Measurements from ENCODE around the gene XPOT.

Gene XPOT

DNA sequence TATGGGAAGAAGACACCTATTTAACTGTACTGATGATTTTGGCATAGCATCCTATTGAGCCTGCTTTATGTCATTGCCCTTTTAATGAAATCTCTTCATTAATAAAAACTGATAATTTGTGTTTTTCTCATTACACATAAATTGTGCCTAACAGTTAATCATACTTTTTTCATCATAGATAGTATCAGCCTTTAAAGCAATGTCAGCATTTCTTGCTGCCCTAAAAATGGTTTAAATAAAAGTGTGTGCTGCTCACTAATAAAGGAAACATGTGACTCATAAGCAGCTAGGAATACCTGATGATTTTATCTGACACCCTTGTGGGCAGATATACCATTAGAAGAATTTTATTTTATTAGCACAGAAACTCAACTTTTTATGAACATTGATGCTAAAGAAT, 74.5 kb downstream of the XPOT start:
- no peak overlapping the region for H3K4me3 ChIP-seq (replicated peaks; ENCODE audit: low read depth, low read length)
- DNase-seq (ENCODE audit: low read depth) = no peak
- TF ChIP-seq, protein P1, sequence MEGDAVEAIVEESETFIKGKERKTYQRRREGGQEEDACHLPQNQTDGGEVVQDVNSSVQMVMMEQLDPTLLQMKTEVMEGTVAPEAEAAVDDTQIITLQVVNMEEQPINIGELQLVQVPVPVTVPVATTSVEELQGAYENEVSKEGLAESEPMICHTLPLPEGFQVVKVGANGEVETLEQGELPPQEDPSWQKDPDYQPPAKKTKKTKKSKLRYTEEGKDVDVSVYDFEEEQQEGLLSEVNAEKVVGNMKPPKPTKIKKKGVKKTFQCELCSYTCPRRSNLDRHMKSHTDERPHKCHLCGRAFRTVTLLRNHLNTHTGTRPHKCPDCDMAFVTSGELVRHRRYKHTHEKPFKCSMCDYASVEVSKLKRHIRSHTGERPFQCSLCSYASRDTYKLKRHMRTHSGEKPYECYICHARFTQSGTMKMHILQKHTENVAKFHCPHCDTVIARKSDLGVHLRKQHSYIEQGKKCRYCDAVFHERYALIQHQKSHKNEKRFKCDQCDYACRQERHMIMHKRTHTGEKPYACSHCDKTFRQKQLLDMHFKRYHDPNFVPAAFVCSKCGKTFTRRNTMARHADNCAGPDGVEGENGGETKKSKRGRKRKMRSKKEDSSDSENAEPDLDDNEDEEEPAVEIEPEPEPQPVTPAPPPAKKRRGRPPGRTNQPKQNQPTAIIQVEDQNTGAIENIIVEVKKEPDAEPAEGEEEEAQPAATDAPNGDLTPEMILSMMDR (IDR thresholded peaks at IDR 0.05; ENCODE audit: low read length, missing control alignments) = no peak

DNA sequence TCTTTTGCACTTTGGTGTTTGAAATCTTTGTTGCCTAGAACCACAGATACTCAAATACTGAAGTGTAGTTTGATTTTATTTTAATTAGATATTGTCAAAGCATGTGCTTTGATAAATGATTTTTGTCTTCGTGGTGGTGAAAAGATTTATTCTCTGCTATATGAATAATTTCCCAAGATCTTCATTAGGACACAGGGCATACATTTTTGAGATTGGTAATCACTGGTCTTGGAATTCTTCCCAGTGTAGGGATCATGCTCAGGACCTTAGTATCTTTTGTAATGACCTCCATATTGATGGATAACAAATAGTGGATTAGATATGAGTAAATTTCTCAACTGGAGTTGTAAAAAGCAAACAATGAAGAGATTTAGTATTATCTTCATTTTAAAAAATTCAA, 76.0 kb downstream of the XPOT start:
- H3K4me3 ChIP-seq (replicated peaks; ENCODE audit: low read depth, low read length) = no peak overlapping the region
- TF ChIP-seq, protein P1 (IDR thresholded peaks at IDR 0.05; ENCODE audit: low read length, missing control alignments) = no peak
- DNase-seq (ENCODE audit: low read depth) = no peak

DNA sequence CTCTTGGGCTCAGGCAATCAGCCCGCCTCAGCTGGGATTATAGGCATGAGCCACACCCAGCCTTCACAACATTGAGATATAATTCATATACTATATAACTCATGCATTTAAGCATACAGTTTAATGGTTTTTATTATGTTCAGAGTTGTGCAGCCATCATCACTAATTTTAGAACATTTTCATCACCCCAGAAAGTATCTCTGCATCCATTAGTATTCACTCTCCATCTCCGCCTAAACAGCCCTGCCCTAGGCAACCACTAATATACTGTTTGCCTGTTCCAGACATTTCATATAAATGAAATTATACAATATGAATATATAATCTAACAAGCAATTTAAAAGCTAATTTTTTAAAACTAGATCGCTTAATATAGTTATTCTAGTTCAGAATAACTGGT, 82.5 kb downstream of the XPOT start:
- no peak for DNase-seq (ENCODE audit: low read depth)
- TF ChIP-seq, protein P1 (IDR thresholded peaks at IDR 0.05; ENCODE audit: low read length, missing control alignments) = no peak
- no peak overlapping the region for H3K4me3 ChIP-seq (replicated peaks; ENCODE audit: low read depth, low read length)

DNA sequence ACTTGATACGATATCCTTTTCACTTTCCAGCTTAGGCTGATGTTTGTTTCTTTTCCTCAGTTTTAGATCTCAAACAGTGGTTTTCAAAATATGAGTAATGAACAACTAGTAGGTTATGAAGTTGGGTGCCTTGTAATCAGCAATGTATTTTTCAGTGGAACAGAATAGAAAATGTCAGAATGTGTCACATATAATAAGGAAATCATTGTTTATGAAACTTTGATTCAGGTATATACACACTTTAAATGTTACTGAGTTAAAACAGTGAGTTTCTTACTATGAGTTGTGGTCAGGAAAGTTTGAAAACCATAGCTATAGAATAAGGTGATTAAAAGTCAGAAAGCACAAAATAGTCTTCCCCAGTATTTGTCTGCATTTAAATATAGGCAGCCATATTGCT, 87.5 kb downstream of the XPOT start:
- TF ChIP-seq, protein P1 (IDR thresholded peaks at IDR 0.05; ENCODE audit: low read length, missing control alignments) = no peak
- H3K4me3 ChIP-seq (replicated peaks; ENCODE audit: low read depth, low read length) = no peak overlapping the region
- no peak for DNase-seq (ENCODE audit: low read depth)

DNA sequence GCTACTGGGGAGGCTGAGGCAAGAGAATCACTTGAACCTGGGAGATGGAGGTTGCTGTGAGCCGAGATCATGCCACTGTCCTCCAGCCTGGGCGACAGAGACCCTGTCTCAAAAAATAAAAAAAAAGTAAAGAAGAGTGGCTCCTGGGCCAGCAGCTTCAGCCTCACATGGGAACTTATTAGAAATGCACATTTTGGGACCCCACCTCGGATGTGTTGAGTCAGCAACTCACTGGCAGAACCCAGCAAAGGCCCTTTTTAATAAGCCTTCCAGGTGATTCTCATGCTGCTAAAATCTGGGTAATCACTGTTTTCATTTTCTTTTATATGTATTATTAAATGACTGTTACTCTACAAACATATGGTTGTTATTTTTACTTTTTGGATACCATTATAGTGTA, 89.3 kb downstream of the XPOT start:
- TF ChIP-seq, protein P1 (IDR thresholded peaks at IDR 0.05; ENCODE audit: low read length, missing control alignments) = no peak
- no peak for DNase-seq (ENCODE audit: low read depth)
- H3K4me3 ChIP-seq (replicated peaks; ENCODE audit: low read depth, low read length) = no peak overlapping the region

DNA sequence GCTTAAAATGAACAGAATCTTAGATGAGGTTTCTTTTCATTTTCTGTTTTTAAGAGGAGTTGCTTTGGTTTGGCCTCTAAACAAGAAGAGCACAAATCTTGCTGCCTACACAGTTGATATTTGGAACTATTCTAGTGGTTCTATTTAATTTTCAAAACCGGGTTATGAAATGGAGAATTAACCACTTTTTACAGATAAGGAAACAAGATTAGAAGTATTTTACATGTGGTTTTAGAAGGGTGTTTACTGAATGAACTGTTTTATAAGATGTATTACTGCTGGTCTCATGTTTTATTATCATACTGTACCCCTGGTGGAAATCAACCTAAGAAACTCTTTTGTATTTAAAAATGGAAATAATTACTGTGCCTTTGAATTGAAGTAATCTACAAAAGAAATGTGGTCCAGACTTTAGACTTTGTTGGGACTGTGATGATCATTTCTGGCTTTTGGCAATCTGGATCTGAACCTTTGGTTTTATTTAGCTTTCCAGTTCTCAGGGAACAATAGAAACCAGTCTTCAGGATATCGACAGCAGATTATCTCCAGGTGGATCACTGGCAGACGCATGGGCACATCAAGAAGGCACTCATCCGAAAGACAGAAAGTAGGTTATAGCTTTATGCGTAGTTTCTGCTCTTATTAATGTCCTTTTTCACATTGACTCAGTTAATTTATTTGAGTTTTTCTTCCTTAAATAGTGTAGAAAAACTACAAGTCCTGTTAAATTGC, 91.0 kb downstream of the XPOT start:
- H3K4me3 ChIP-seq (replicated peaks; ENCODE audit: low read depth, low read length) = no peak overlapping the region
- TF ChIP-seq, protein P1 (IDR thresholded peaks at IDR 0.05; ENCODE audit: low read length, missing control alignments) = no peak
- no peak for DNase-seq (ENCODE audit: low read depth)

DNA sequence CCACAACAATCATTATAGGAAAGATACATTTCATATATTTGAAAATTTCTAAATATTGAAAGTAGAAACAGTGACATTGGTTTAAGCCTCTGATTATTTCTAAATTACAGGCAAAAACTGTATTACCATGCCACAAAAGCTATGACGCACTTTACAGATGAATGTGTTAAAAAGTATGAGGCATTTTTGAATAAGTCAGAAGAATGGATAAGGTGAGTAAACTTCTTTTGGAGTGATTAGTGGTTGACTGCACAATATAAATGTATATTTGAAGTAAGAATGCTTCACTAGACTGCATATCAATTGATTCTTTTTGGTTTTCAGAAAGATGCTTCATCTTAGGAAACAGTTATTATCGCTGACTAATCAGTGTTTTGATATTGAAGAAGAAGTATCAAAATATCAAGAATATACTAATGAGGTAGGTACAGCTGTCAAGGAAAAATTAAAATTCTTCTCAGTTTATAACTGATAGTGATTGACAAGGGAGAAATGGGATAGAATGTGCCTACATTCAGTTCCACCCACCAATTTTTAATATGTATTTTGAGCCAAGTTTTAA, 92.7 kb downstream of the XPOT start:
- DNase-seq (ENCODE audit: low read depth) = no peak
- H3K4me3 ChIP-seq (replicated peaks; ENCODE audit: low read depth, low read length) = no peak overlapping the region
- TF ChIP-seq, protein P1 (IDR thresholded peaks at IDR 0.05; ENCODE audit: low read length, missing control alignments) = no peak

Measured in fibroblast of pulmonary artery (primary cell).